HepG2 (cell line): ENCODE data around the gene ARHGEF16. TPM values are rescaled to one million over a fixed set of nuclear protein-coding genes. Genes with fewer than 3 reads are reported as not detected.

Experiments
- ARID2 ChIP-seq: sonication (generic); formaldehyde crosslinking; IDR thresholded peaks from 2 replicates; pipeline ENCODE4 v1.8.1; 2022; ENCODE audit warnings: mild to moderate bottlenecking, missing genetic modification reagents, borderline replicate concordance
- IRX3 ChIP-seq: sonication (generic); formaldehyde crosslinking; IDR thresholded peaks from 2 replicates; pipeline ENCODE4 v1.8.1; 2023; ENCODE audit warnings: mild to moderate bottlenecking, low read depth, missing genetic modification reagents, borderline replicate concordance
- MEIS1 ChIP-seq: sonication (generic); formaldehyde crosslinking; IDR thresholded peaks from 2 replicates; pipeline ENCODE4 v1.9.0; 2021; ENCODE audit warnings: mild to moderate bottlenecking, missing genetic modification reagents, moderate library complexity, borderline replicate concordance
- ONECUT2 ChIP-seq: sonication (generic); formaldehyde crosslinking; IDR thresholded peaks from 2 replicates; pipeline ENCODE4 v1.4.0; 2020; ENCODE audit warnings: missing genetic modification reagents
- RBM22 ChIP-seq: fragments of 200-400 bp; formaldehyde crosslinking; optimal IDR thresholded peaks from 2 replicates; pipeline ENCODE3; 2017; ENCODE audit warnings: mild to moderate bottlenecking, low read length, moderate library complexity
- RCOR2 ChIP-seq: IDR thresholded peaks from 2 replicates; pipeline ENCODE4 v1.6.1; 2016; ENCODE audit warnings: missing biosample characterization, missing genetic modification reagents
- SP5 ChIP-seq: IDR thresholded peaks from 2 replicates; pipeline ENCODE4 v1.6.1; 2016; ENCODE audit warnings: low read depth, borderline replicate concordance
- ZBTB42 ChIP-seq: sonication (generic); formaldehyde crosslinking; IDR thresholded peaks from 2 replicates; pipeline ENCODE4 v1.5.0; 2020; ENCODE audit warnings: mild to moderate bottlenecking, missing genetic modification reagents
- ZC3H13 ChIP-seq: sonication (generic); formaldehyde crosslinking; IDR thresholded peaks from 2 replicates; pipeline ENCODE4 v1.8.1; 2023; ENCODE audit warnings: mild to moderate bottlenecking, missing genetic modification reagents, moderate library complexity
- ZNF788 ChIP-seq: sonication (generic); formaldehyde crosslinking; IDR thresholded peaks from 2 replicates; pipeline ENCODE4 v1.5.0; 2020; ENCODE audit warnings: mild to moderate bottlenecking, missing genetic modification reagents, borderline replicate concordance
- ZNF83 ChIP-seq: sonication (generic); formaldehyde crosslinking; IDR thresholded peaks from 2 replicates; pipeline ENCODE4 v1.4.0; 2020; ENCODE audit warnings: missing genetic modification reagents, mild to moderate bottlenecking, borderline replicate concordance
- ZSCAN20 ChIP-seq: sonication (generic); formaldehyde crosslinking; IDR thresholded peaks from 2 replicates; pipeline ENCODE4 v1.4.0; 2020; ENCODE audit warnings: missing genetic modification reagents, mild to moderate bottlenecking, borderline replicate concordance
- polyA plus RNA-seq, 8 experiments: library from polyadenylated mRNA; depleted of rRNA in 3 of 8; stranded (reverse) in 7 of 8; unstranded in 1 of 8; fragments of >200 nt; fragmentation: Illumina TruSeq in 4 of 8; extraction: Trizol in 4 of 8; gene quantifications; 2 replicates each; pipeline versions ENCODE4 v1.2.1 to v1.2.3, GENCODE V29; 2011 to 2016; ENCODE audit warnings: low read depth in 4 of 8, missing spikeins in 1 of 8, mixed read lengths in 1 of 8; ENCODE audit not compliant: insufficient read depth in 1 of 8
- total RNA-seq, 5 experiments: library from RNA; depleted of rRNA; stranded (reverse); fragments of >200 nt; fragmentation: Illumina TruSeq; extraction: Trizol; gene quantifications; 2 replicates each; pipeline ENCODE4 v1.2.3, GENCODE V29; 2016; ENCODE audit warnings: low read depth in 1 of 5
- TF ChIP-seq, protein P1 (sequence below): sonication (generic); formaldehyde crosslinking; conservative IDR thresholded peaks from 2 replicates; pipeline ENCODE4 v1.4.0; 2020; ENCODE audit warnings: missing genetic modification reagents
- TF ChIP-seq, protein P2 (sequence below): sonication (generic); formaldehyde crosslinking; IDR thresholded peaks from 2 replicates; pipeline ENCODE4 v1.5.1; 2020; ENCODE audit warnings: mild to moderate bottlenecking, missing genetic modification reagents, moderate library complexity
- TF ChIP-seq, protein P3 (sequence below): sonication (generic); formaldehyde crosslinking; IDR thresholded peaks from 2 replicates; pipeline ENCODE4 v1.5.1; 2020; ENCODE audit warnings: missing genetic modification reagents, mild to moderate bottlenecking, borderline replicate concordance
- TF ChIP-seq, protein P4 (sequence below): sonication (generic); formaldehyde crosslinking; IDR thresholded peaks from 2 replicates; pipeline ENCODE4 v1.4.0; 2020; ENCODE audit warnings: mild to moderate bottlenecking, missing genetic modification reagents

ARHGEF16 gene
- total and polyA plus RNA-seq, 2 of the 13 experiments (the other 11 are each of a cell fraction or from before 2014, with no cell fraction given): 20.3 to 39.9 TPM

DNA sequence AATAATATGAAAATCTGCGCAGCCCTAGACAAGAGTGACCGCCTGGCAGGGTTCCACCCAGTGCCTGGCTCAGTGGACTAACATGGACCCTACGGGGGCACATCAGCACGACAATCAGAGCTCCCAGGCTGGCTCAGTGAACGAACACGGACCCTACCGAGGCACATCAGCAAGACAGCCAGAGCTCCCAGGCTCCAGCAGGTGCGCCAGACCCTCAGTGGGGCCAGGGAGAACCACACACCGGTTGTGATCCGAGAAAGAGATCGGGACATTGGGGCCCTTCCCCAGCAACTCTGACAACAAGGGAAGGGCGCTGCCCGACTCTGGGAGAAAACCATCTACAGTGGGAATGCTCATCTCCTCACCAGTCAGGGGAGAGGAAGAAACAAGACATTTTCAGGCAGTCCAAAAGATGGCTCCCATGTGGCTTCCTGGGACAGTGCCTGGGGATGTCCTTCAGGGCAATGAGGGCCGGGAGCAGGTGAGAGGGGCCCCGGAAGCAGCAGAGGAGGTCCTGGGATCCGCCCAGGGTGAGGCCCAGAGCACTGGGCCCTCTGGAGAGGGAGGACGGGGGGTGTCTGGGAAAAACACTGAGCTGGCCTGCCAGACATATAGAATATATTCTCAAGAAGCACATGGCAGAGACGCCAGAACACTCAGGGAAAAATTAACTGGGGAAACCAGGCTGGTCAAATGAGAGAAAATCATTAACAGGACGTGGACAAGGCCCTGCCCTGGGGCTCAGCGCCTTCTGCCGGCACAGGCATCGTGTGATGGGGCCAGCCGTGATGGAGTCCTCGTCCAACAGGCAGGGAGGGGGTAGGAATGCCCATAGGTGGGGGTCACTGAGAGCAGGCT lies 4.8 kb downstream of the ARHGEF16 start (continued):
- TF ChIP-seq SP5 (peak; percentile 22; the same call in 1 of the 2 replicates), RBM22 (peak; percentile 42), ARID2 (CRISPR knock-in tag) (0 out of 2 replicates have a peak, but pooled peaks have one; percentile 51), IRX3 (CRISPR knock-in tag) (0 out of 2 replicates have a peak, but pooled peaks have one; percentile 24), MEIS1 (CRISPR knock-in tag) (0 out of 2 replicates have a peak, but pooled peaks have one; percentile 3), ZC3H13 (CRISPR knock-in tag) (peak; percentile 11; the same call in 1 of the 2 replicates), ONECUT2 (CRISPR knock-in tag) (no peak), RCOR2 (CRISPR knock-in tag) (0 out of 2 replicates have a peak, but pooled peaks have one; percentile 22), ZBTB42 (no peak), ZNF83 (CRISPR knock-in tag) (0 out of 2 replicates have a peak, but pooled peaks have one; percentile 19), ZSCAN20 (CRISPR knock-in tag) (no peak), ZNF788 (0 out of 2 replicates have a peak, but pooled peaks have one; percentile 26)
- TF ChIP-seq, protein P1, sequence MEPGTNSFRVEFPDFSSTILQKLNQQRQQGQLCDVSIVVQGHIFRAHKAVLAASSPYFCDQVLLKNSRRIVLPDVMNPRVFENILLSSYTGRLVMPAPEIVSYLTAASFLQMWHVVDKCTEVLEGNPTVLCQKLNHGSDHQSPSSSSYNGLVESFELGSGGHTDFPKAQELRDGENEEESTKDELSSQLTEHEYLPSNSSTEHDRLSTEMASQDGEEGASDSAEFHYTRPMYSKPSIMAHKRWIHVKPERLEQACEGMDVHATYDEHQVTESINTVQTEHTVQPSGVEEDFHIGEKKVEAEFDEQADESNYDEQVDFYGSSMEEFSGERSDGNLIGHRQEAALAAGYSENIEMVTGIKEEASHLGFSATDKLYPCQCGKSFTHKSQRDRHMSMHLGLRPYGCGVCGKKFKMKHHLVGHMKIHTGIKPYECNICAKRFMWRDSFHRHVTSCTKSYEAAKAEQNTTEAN: no peak
- TF ChIP-seq, protein P2, sequence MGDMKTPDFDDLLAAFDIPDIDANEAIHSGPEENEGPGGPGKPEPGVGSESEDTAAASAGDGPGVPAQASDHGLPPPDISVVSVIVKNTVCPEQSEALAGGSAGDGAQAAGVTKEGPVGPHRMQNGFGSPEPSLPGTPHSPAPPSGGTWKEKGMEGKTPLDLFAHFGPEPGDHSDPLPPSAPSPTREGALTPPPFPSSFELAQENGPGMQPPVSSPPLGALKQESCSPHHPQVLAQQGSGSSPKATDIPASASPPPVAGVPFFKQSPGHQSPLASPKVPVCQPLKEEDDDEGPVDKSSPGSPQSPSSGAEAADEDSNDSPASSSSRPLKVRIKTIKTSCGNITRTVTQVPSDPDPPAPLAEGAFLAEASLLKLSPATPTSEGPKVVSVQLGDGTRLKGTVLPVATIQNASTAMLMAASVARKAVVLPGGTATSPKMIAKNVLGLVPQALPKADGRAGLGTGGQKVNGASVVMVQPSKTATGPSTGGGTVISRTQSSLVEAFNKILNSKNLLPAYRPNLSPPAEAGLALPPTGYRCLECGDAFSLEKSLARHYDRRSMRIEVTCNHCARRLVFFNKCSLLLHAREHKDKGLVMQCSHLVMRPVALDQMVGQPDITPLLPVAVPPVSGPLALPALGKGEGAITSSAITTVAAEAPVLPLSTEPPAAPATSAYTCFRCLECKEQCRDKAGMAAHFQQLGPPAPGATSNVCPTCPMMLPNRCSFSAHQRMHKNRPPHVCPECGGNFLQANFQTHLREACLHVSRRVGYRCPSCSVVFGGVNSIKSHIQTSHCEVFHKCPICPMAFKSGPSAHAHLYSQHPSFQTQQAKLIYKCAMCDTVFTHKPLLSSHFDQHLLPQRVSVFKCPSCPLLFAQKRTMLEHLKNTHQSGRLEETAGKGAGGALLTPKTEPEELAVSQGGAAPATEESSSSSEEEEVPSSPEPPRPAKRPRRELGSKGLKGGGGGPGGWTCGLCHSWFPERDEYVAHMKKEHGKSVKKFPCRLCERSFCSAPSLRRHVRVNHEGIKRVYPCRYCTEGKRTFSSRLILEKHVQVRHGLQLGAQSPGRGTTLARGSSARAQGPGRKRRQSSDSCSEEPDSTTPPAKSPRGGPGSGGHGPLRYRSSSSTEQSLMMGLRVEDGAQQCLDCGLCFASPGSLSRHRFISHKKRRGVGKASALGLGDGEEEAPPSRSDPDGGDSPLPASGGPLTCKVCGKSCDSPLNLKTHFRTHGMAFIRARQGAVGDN (CRISPR knock-in tag): peak; percentile 79
- TF ChIP-seq, protein P3, sequence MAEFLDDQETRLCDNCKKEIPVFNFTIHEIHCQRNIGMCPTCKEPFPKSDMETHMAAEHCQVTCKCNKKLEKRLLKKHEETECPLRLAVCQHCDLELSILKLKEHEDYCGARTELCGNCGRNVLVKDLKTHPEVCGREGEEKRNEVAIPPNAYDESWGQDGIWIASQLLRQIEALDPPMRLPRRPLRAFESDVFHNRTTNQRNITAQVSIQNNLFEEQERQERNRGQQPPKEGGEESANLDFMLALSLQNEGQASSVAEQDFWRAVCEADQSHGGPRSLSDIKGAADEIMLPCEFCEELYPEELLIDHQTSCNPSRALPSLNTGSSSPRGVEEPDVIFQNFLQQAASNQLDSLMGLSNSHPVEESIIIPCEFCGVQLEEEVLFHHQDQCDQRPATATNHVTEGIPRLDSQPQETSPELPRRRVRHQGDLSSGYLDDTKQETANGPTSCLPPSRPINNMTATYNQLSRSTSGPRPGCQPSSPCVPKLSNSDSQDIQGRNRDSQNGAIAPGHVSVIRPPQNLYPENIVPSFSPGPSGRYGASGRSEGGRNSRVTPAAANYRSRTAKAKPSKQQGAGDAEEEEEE (CRISPR knock-in tag): no peak
- TF ChIP-seq, protein P4, sequence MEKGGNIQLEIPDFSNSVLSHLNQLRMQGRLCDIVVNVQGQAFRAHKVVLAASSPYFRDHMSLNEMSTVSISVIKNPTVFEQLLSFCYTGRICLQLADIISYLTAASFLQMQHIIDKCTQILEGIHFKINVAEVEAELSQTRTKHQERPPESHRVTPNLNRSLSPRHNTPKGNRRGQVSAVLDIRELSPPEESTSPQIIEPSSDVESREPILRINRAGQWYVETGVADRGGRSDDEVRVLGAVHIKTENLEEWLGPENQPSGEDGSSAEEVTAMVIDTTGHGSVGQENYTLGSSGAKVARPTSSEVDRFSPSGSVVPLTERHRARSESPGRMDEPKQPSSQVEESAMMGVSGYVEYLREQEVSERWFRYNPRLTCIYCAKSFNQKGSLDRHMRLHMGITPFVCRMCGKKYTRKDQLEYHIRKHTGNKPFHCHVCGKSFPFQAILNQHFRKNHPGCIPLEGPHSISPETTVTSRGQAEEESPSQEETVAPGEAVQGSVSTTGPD (CRISPR knock-in tag): no peak
